Measurements from ENCODE around the gene MCAM. TPM values are rescaled to one million over a fixed set of nuclear protein-coding genes. Genes with fewer than 3 reads are reported as not detected.

Gene MCAM
- total RNA-seq, 1 donor from 2014 or later = 67.1 TPM

GRCh38 chr11:119277660-119278059, 39.3 kb downstream of the MCAM start:
- Histone ChIP-seq H3K4me3 (no peak overlapping the region), H3K4me1 (no peaks in the 10 kb centered on the region), H3K27me3 (ENCODE audit: low read depth) (no peaks in the 10 kb centered on the region), H3K27ac (no peak overlapping the region), H3K36me3 (peaks cover 80% of the 10 kb centered on the region), H3K9me3 (no peaks in the 10 kb centered on the region)
- no peak for TF ChIP-seq CTCF (IDR thresholded peaks at IDR 0.05)
- no peak for ATAC-seq
- intact Hi-C loops (cut with DNase I) = no loop called here
- no peak for DNase-seq

GRCh38 chr11:119273721-119274120, 43.2 kb downstream of the MCAM start:
- TF ChIP-seq CTCF (IDR thresholded peaks at IDR 0.05) = no peak
- Histone ChIP-seq H3K27ac (no peak overlapping the region), H3K4me3 (no peak overlapping the region), H3K9me3 (no peaks in the 10 kb centered on the region), H3K4me1 (no peaks in the 10 kb centered on the region), H3K36me3 (peaks cover 69% of the 10 kb centered on the region), H3K27me3 (ENCODE audit: low read depth) (no peaks in the 10 kb centered on the region)
- ATAC-seq = no peak
- DNase-seq = no peak
- intact Hi-C loops (cut with DNase I) = no loop called here

- intact Hi-C loops (cut with DNase I) = no loop called here
- H3K9me3 ChIP-seq = no peaks in the 10 kb centered on the region
- no peak overlapping the region for H3K27ac ChIP-seq
- ATAC-seq (no peak), DNase-seq (no peak)
- no peak for TF ChIP-seq CTCF (IDR thresholded peaks at IDR 0.05)
- no peaks in the 10 kb centered on the region for H3K27me3 ChIP-seq (ENCODE audit: low read depth)
- peaks cover 11% of the 10 kb centered on the region for H3K36me3 ChIP-seq
- H3K4me1 ChIP-seq = peaks cover 23% of the 10 kb centered on the region
- no peak overlapping the region for H3K4me3 ChIP-seq
These were observed 49.3 kb downstream of the MCAM start for GRCh38 chr11:119267645-119268044.

- no peak for TF ChIP-seq CTCF (IDR thresholded peaks at IDR 0.05)
- intact Hi-C loops (cut with DNase I) = no loop called here
- Histone ChIP-seq H3K4me1 (peaks cover 32% of the 10 kb centered on the region), H3K27me3 (ENCODE audit: low read depth) (no peaks in the 10 kb centered on the region), H3K27ac (no peak overlapping the region), H3K4me3 (no peak overlapping the region), H3K9me3 (no peaks in the 10 kb centered on the region), H3K36me3 (peaks cover 1% of the 10 kb centered on the region)
- ATAC-seq (no peak), DNase-seq (no peak)
These were observed 50.2 kb downstream of the MCAM start for GRCh38 chr11:119266517-119267255.

GRCh38 chr11:119266063-119266462, 50.9 kb downstream of the MCAM start:
- intact Hi-C loops (cut with DNase I) = no loop called here
- no peaks in the 10 kb centered on the region for H3K27me3 ChIP-seq (ENCODE audit: low read depth)
- TF ChIP-seq CTCF (IDR thresholded peaks at IDR 0.05) = no peak
- H3K9me3 ChIP-seq = no peaks in the 10 kb centered on the region
- H3K36me3 ChIP-seq = no peaks in the 10 kb centered on the region
- DNase-seq = no peak
- no peak for ATAC-seq
- H3K4me1 ChIP-seq = peaks cover 32% of the 10 kb centered on the region
- no peak overlapping the region for H3K4me3 ChIP-seq
- H3K27ac ChIP-seq = no peak overlapping the region

Data from lower lobe of right lung (tissue), 2 donors.